MCF 10A (cell line): ENCODE data around the gene SRC. TPM values are rescaled to one million over a fixed set of nuclear protein-coding genes. Genes with fewer than 3 reads are reported as not detected.

Source experiments
- BruUV-seq: library from RNA; stranded (reverse); fragments of 400-500 nt; replicated peaks from 2 replicates; lab custom pipeline; 2021; lab: Mats Ljungman, UMichigan
- CTCF ChIA-PET: fragments of 300-600 bp; sonication (Branson Sonifier 250); formaldehyde crosslinking; extraction: SDS; loops from one replicate; lab custom pipeline; 2021; ENCODE audit warnings: antibody characterized with exemption, inconsistent platforms; lab: Yijun Ruan, JAX
- POLR2A ChIA-PET: fragments of 300-600, 350-650 bp; sonication (Branson Sonifier 250); formaldehyde crosslinking; extraction: SDS; loops from one replicate; lab custom pipeline; 2020; ENCODE audit warnings: antibody characterized with exemption, inconsistent platforms; lab: Yijun Ruan, JAX
- DNase-seq: peaks from one replicate; pipeline ENCODE4 v3.0.0-alpha.2; 2018; ENCODE audit not compliant: unreplicated experiment
- H3K27ac Mint-ChIP-seq: one replicate; pipeline ENCODE4 v1.8.0; 2022; ENCODE audit warnings: mild to moderate bottlenecking, low read depth, mixed read lengths; ENCODE audit not compliant: unreplicated experiment
- H3K27me3 Mint-ChIP-seq: one replicate; pipeline ENCODE4 v1.8.0; 2022; ENCODE audit warnings: mixed read lengths; ENCODE audit not compliant: insufficient read depth, unreplicated experiment
- H3K36me3 Mint-ChIP-seq: one replicate; pipeline ENCODE4 v1.8.0; 2022; ENCODE audit warnings: mild to moderate bottlenecking, moderate library complexity, mixed read lengths; ENCODE audit not compliant: insufficient read depth, unreplicated experiment
- H3K4me1 Mint-ChIP-seq: one replicate; pipeline ENCODE4 v1.8.0; 2022; ENCODE audit warnings: mixed read lengths; ENCODE audit not compliant: insufficient read depth, unreplicated experiment
- H3K4me3 Mint-ChIP-seq: one replicate; pipeline ENCODE4 v1.8.0; 2022; ENCODE audit warnings: mild to moderate bottlenecking, moderate library complexity, mixed read lengths; ENCODE audit not compliant: unreplicated experiment
- H3K9me3 Mint-ChIP-seq: one replicate; pipeline ENCODE4 v1.8.0; 2022; ENCODE audit warnings: mixed read lengths; ENCODE audit not compliant: unreplicated experiment
- intact Hi-C: fragments of 100-400 bp; cut with micrococcal nuclease; formaldehyde crosslinking; loops from 2 replicates; pipeline ENCODE4 v1.14.1; 2022
- total RNA-seq: library from RNA; stranded (reverse); gene quantifications from 2 replicates; pipeline ENCODE4 v1.2.3, GENCODE V29; 2022
- TF ChIP-seq, protein P1 (sequence below): fragments of 200-600 bp; IDR thresholded peaks from one replicate; pipeline ENCODE4 v1.8.0; 2022; ENCODE audit warnings: antibody characterized with exemption, mild to moderate bottlenecking; ENCODE audit not compliant: unreplicated experiment

The SRC gene
- total RNA-seq, 1 experiment from 2014 or later, result 28.1 TPM

DNA sequence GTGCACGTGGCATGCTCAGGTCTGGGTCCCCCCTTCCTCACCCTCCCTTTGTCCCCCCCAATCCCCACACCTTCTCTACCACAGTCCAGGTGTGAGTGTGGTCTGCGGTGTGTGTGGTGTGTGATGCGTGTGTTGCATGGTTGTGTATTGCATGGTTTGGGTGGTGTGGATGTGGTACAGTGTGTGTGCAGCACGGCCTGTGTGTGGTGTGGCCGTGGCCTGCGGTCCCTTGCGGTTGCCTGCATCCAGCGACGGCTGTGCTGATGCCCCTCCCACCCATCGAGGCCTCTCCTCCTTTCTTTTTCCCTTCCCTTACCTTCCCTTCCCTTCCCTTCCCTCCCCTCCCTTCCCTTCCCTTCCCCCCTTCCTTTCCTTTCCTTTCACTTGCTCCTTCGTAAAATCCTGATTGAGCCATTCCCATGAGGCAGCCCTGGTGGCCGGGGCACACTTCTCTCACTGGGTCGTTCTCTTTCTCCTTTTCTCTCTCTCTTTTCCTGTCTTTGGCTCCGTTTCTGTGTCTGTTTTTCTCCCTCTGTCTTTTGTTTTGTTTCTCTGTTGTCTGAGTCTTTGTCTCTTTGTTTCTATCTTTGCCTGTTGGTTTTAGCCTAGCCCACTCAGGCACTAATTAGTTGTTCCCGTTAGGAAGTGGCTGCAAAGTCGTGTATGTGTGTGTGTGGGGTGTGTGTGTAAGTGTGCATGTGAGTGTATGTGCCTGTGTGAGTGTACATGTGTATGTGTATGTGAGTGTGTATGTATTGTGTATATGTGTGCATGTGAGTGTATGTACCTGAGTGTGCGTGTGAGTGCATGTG lies 65.7 kb downstream of the SRC start:
- H3K27ac Mint-ChIP-seq, result no peak overlapping the region
- ChIA-PET POLR2A (no interaction called here), CTCF (no interaction called here)
- TF ChIP-seq, protein P1, sequence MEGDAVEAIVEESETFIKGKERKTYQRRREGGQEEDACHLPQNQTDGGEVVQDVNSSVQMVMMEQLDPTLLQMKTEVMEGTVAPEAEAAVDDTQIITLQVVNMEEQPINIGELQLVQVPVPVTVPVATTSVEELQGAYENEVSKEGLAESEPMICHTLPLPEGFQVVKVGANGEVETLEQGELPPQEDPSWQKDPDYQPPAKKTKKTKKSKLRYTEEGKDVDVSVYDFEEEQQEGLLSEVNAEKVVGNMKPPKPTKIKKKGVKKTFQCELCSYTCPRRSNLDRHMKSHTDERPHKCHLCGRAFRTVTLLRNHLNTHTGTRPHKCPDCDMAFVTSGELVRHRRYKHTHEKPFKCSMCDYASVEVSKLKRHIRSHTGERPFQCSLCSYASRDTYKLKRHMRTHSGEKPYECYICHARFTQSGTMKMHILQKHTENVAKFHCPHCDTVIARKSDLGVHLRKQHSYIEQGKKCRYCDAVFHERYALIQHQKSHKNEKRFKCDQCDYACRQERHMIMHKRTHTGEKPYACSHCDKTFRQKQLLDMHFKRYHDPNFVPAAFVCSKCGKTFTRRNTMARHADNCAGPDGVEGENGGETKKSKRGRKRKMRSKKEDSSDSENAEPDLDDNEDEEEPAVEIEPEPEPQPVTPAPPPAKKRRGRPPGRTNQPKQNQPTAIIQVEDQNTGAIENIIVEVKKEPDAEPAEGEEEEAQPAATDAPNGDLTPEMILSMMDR, result no peak
- no peaks in the 10 kb centered on the region for H3K36me3 Mint-ChIP-seq
- no peak for DNase-seq
- H3K27me3 Mint-ChIP-seq, result no peaks in the 10 kb centered on the region
- H3K4me1 Mint-ChIP-seq, result peaks cover 8% of the 10 kb centered on the region
- H3K4me3 Mint-ChIP-seq, result no peak overlapping the region
- no peaks in the 10 kb centered on the region for H3K9me3 Mint-ChIP-seq
- intact Hi-C loops, result no loop called here
- no TSS peak for BruUV-seq

DNA sequence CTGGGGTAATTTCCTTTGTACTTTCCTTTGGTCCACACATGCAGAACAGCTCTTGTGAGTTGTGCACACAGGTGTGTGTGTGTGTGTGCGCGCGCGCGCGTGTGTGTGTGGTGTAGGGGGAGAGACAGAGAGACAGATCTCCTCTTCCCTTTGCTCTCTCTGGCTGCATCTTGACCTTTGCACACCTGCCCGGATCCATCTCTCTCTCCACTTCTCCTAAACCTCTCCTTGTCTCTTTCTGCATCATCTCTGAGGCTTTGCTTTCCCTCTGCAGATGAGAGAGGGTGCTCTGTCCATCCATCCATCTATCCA lies 67.0 kb downstream of the SRC start:
- intact Hi-C loops, result no loop called here
- ChIA-PET CTCF (interaction anchor here (1.0 kb wide), 1 partner anchor 12 kb away, joined by 3 read pairs; no protein-coding TSS in a partner anchor), POLR2A (interaction anchor here (1.2 kb wide), 2 partner anchors 98 to 100 kb away, joined by 4 read pairs; no protein-coding TSS in a partner anchor)
- no peaks in the 10 kb centered on the region for H3K36me3 Mint-ChIP-seq
- H3K27ac Mint-ChIP-seq, result no peak overlapping the region
- no peaks in the 10 kb centered on the region for H3K27me3 Mint-ChIP-seq
- TF ChIP-seq, protein P1, result no peak
- no TSS peak for BruUV-seq
- no peaks in the 10 kb centered on the region for H3K9me3 Mint-ChIP-seq
- H3K4me1 Mint-ChIP-seq, result no peaks in the 10 kb centered on the region
- no peak for DNase-seq
- H3K4me3 Mint-ChIP-seq, result no peak overlapping the region

DNA sequence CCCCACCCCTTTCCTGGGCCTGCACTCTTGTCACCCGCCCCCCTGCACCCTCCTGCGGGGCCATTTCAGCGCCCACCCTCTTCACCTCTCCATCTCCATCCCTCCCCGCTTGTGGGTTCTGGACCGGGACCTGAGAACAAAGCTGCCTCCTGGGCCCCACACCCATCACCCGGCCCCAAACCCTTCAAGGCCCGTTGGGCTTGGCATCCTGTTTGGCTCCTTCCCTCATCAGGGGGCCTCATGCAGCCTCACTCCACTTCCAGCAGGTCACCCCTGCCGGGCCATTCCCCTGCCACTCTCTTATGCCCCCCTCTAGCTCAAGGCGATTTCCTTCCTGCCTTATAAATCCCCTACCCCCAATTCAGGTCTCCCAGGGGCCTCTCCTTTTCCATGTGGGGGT lies 67.4 kb downstream of the SRC start:
- Mint-ChIP-seq H3K27ac (no peak overlapping the region), H3K27me3 (no peaks in the 10 kb centered on the region)
- no TSS peak for BruUV-seq

More for the DNA sequence above, 67.4 kb downstream of the SRC start:
- Mint-ChIP-seq H3K4me1 (no peaks in the 10 kb centered on the region), H3K36me3 (no peaks in the 10 kb centered on the region), H3K4me3 (no peak overlapping the region), H3K9me3 (no peaks in the 10 kb centered on the region)
- ChIA-PET POLR2A (interaction anchor here (1.2 kb wide), 2 partner anchors 97 to 99 kb away, joined by 4 read pairs; no protein-coding TSS in a partner anchor), CTCF (interaction anchor here (1.0 kb wide), 1 partner anchor 13 kb away, joined by 3 read pairs; no protein-coding TSS in a partner anchor)
- intact Hi-C loops, result no loop called here
- TF ChIP-seq, protein P1, result no peak
- DNase-seq, result no peak
